AG08396 (cell line): ENCODE data around the gene DLGAP5.
A peak's percentile ranks its signal among the peaks of the same experiment; 100 is the strongest.

Source experiments
- DNase-seq: peaks from one replicate; pipeline ENCODE4 v3.0.0; 2012; ENCODE audit warnings: low spot score, mixed read lengths

DLGAP5 gene

DNA sequence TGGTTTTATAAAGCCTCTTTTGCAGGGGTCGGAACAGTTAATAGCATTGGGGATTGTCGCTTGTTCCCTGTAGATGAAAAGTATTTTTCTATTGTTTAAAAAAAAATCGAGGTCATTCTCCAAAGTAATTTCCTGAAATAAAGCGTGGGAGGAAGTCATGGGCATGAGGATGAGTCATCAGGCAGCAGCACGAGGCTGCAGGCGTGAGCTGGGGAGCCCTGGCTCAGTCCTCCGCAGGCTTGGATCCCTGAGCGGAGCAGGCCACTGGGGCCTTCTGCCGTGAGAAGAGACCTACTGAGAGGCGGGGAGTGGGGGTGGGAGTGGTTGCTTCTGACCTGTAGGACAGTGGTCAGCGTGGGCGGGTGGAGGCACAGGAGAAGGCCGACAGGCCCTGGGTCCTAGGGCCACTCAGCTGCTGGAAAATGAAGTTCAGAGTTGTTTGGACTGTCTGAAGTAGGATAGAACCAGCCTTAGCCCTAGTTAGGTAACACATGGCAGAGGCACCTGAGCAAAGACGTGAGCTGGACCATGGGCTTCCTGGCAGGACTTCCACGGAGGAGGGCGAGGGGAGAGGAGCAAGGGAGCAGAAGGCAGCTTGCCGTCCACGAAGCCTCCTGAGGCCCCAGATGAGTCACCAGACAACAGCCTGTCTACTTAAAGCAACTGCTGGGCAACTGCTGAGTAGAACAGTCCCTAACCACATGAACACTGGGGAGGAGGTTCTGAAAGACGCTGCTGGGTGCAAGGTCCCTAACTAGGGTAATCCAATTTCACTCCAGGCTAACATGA lies 83.4 kb downstream of the DLGAP5 start:
- peak; percentile 93 for DNase-seq

DNA sequence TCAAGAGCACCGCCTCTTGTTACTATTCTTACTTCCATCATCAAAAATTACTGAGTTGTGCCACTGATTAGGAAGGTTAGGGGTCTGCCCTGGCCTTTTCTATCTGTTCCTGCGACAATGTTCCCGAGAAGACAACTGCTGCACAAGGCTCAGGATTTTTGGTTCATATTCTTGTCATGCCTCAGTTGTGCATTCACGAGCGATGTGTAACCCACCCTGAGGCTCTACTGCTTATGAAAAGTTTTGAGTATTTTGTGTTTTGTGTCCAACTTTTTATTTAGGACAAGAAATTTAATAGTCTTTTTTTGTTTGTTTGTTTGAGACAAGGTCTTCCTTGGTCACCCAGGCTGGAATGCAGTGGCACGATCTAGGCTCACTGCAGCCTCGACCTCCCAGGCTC lies 85.4 kb downstream of the DLGAP5 start:
- DNase-seq, result no peak

DNA sequence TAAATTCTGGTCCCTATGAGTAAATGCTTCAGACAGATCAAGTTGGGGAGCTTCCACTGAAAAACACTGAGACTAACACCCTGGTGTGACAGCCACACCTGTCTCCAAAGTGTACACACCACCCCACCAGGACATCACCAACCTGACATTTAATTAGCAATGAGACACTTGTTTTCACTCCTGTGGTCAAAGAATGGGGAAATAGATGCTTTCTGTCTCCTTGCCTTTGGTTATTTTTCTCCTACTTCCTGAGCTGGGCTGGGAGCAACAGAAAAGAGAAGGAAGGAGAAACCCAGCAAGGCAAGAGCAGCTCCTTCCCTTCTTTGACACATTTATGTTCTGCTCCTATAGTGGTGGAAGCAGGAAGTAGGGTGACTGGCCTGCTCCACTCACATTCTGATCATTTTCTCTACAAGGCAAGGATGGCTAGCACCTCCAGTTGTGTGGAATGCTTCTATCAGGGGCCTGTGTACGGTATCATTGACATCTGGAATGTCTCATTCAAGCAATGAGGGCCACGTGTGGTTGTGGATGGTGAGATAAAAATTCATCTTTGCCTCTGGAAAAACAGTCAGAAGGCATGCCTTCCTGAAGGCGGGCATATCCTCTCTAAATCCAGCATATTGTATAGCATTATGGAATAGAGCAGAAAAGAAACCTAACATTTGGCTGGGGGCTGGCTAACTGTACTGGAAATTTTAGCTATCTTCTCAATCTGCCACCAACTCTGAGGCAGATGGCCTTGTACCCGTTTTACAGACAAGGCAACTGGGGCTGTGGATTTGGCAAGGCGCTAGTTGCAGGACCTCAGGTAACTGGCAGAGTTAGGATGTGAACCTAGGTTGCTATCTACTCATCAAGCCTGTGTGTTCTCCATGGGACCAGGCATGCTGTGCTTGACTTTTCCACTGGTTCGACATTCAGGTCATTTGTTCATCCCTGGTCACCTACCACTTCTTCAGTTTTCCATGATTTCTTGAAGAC lies 87.1 kb downstream of the DLGAP5 start:
- DNase-seq, result no peak

DNA sequence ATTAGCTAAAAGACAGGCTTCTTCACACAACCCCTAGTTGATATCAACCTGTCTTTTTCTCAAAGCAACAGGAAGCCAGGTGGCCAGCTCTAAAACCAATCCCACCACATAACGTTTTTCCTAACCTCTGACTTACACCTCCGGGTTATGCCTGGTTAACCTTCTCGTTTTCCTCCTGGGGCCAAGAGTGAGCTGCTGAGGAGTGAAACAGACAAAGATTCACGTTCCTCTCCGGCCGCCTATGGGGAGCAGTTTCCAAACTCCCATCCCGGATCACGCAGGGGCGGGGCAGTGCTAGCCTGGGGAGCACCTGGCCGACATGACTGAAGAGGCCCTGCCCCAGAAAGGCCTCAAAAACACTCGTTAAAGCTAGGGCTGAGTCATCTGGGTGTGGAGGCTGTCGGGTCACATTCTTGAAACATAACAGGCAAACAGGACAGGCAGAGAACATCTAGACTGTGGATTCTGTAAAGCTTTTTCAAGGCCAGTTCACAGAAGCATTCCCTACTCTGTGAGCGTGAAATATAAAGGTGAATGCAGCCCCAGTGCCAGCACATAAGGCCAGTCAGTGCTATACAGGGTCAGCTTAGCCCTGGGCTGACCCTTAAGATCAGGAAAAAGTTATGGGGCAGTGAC lies 88.3 kb downstream of the DLGAP5 start:
- DNase-seq, result peak; percentile 77

DNA sequence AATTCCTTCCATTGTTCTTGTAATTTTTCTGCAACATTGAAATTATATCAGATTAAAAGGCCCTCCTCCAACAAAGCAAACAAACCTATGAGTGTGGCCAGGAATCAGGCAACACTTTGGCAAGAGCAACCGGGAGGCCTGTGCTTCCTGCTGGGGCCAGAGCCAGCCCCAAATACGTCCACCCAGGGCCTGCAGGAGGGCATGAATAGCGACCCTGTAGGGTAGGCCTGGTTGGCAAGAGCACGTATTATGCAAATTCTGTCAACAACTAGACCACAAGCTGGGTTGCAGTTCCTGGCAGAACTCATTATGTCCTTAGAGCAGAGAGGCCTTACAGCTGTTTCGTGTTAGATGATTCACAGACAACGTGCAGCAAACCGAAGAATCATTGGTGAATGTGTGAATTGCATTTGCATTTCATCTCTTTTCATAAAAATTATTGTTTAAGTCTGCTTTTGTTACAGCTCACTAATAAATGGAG lies 89.2 kb downstream of the DLGAP5 start:
- peak; percentile 80 for DNase-seq

DNA sequence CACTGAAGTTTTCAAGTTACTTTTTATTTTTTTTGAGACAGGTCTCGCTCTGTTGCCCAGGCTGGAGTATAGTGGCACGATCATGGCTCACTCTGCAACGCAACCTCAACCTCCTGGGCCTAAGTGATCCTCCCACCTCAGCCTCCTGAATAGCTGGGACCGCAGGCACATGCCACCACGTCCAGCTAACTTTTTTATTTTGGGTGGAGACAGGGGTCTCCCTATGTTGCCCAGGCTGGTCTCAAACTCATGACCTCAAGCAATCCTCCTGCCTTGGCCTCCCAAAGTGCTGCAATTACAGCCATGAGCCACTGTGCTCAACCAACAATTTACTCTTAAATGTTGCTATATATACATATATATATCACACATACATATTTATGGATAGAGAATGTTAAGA lies 89.7 kb downstream of the DLGAP5 start:
- DNase-seq, result no peak

DNA sequence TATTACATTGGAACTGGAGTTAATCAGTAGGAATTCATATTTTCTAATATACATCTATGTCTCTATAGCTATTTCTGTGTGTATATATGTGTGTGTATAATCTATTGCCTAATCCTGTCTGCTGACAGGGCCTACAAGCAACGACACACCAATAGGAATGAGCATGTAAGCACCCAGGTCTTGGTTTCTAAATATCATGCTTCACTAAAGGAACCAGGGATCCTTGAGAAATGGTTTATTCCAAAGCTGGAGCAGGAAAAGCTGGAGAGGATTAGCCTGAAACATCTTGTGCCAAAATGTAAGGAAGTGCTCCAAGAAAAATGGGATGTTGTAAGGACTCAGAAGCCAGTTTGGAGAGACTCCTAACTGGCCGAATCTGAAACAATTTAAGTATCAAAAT lies 91.6 kb downstream of the DLGAP5 start:
- DNase-seq, result no peak

DNA sequence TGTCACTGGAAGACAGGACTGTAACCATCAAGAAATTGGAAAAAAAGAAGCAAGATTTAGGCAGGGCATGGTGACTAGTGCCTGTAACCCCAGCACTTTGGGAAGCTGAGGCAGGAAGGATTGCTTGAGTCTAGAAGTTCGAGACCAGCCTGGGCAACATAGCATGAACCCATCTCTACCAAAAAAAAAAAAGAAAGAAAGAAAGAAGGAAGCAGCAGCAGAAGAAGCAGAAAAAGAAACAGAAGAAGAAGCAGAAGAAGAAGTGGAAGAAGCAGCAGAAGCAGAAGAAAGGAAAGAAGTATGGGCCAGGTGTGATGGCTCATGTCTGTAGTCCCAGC lies 92.9 kb downstream of the DLGAP5 start:
- DNase-seq, result no peak
